ENCODE measurements around the gene FAM118B. TPM values are rescaled to one million over a fixed set of nuclear protein-coding genes. Genes with fewer than 3 reads are reported as not detected.

The FAM118B gene
- total RNA-seq, 3 donors from 2014 or later (not counting 1 experiment from before 2014, with no cell fraction given) = 5.4 to 9.7 (median 7.8) TPM

GRCh38 chr11:126197277-126197939 lies 14.2 kb upstream of the FAM118B start:
- Histone ChIP-seq H3K4me3 (ENCODE audit: low read length) (no peak overlapping the region), H3K36me3 (ENCODE audit: control insufficient read depth, insufficient read depth, low read length) (peaks cover 51% of the 10 kb centered on the region), H3K4me1 (ENCODE audit: control insufficient read depth, insufficient read depth, low read length) (no peaks in the 10 kb centered on the region), H3K27me3 (ENCODE audit: control insufficient read depth, insufficient read depth, low read length) (no peaks in the 10 kb centered on the region), H3K27ac (ENCODE audit: low read length) (no peak overlapping the region), H3K9me3 (ENCODE audit: control insufficient read depth, insufficient read depth, low read length) (no peaks in the 10 kb centered on the region)
- H3K4me1 Mint-ChIP-seq = peaks cover 0 to 7% of the 10 kb centered on the region in 2 donors
- H3K27ac Mint-ChIP-seq = no peak overlapping the region
- 95% methylated on average over 7 of the region's 7 CpGs for WGBS (ENCODE audit: insufficient coverage)
- ATAC-seq (no peak), DNase-seq (no peak)
- intact Hi-C loops (cut with micrococcal nuclease) = no loop called here
- H3K4me3 Mint-ChIP-seq = no peak overlapping the region
- H3K27me3 Mint-ChIP-seq (ENCODE audit: low read depth in 2 of 2) = no peaks in the 10 kb centered on the region
- H3K9me3 Mint-ChIP-seq = no peaks in the 10 kb centered on the region
- H3K36me3 Mint-ChIP-seq = peaks cover 45% of the 10 kb centered on the region
- no peak for TF ChIP-seq CTCF (IDR thresholded peaks at IDR 0.05)

- no peaks in the 10 kb centered on the region for H3K9me3 ChIP-seq (ENCODE audit: control insufficient read depth, insufficient read depth, low read length)
- H3K27ac ChIP-seq (ENCODE audit: low read length) = no peak overlapping the region
- DNase-seq = no peak
- no peaks in the 10 kb centered on the region for H3K9me3 Mint-ChIP-seq
- peaks cover 53% of the 10 kb centered on the region for H3K36me3 ChIP-seq (ENCODE audit: control insufficient read depth, insufficient read depth, low read length)
- TF ChIP-seq CTCF (IDR thresholded peaks at IDR 0.05) = no peak
- H3K36me3 Mint-ChIP-seq = peaks cover 51% of the 10 kb centered on the region
- intact Hi-C loops (cut with micrococcal nuclease) = no loop called here
- no peak for ATAC-seq
- 97% methylated on average over 5 of the region's 5 CpGs for whole genome bisulfite sequencing (ENCODE audit: insufficient coverage)
- H3K4me1 ChIP-seq (ENCODE audit: control insufficient read depth, insufficient read depth, low read length) = no peaks in the 10 kb centered on the region
- no peaks in the 10 kb centered on the region for H3K27me3 ChIP-seq (ENCODE audit: control insufficient read depth, insufficient read depth, low read length)
- H3K27me3 Mint-ChIP-seq (ENCODE audit: low read depth in 2 of 2) = no peaks in the 10 kb centered on the region
- H3K27ac Mint-ChIP-seq = no peak overlapping the region
- no peak overlapping the region for H3K4me3 Mint-ChIP-seq
- H3K4me3 ChIP-seq (ENCODE audit: low read length) = no peak overlapping the region
- H3K4me1 Mint-ChIP-seq = peaks cover 0 to 7% of the 10 kb centered on the region in 2 donors
Observed at GRCh38 chr11:126198648-126199047, 12.9 kb upstream of the FAM118B start.

GRCh38 chr11:126202646-126203359 lies 8.8 kb upstream of the FAM118B start:
- Histone ChIP-seq H3K9me3 (ENCODE audit: control insufficient read depth, insufficient read depth, low read length) (no peaks in the 10 kb centered on the region), H3K4me1 (ENCODE audit: control insufficient read depth, insufficient read depth, low read length) (no peaks in the 10 kb centered on the region), H3K27ac (ENCODE audit: low read length) (no peak overlapping the region), H3K27me3 (ENCODE audit: control insufficient read depth, insufficient read depth, low read length) (no peaks in the 10 kb centered on the region), H3K4me3 (ENCODE audit: low read length) (no peak overlapping the region), H3K36me3 (ENCODE audit: control insufficient read depth, insufficient read depth, low read length) (peaks cover 67% of the 10 kb centered on the region)
- DNase-seq = no peak
- peaks cover 0 to 6% of the 10 kb centered on the region in 2 donors for H3K4me1 Mint-ChIP-seq
- H3K9me3 Mint-ChIP-seq = no peaks in the 10 kb centered on the region
- H3K27me3 Mint-ChIP-seq (ENCODE audit: low read depth in 2 of 2) = no peaks in the 10 kb centered on the region
- no peak overlapping the region for H3K27ac Mint-ChIP-seq
- TF ChIP-seq CTCF (IDR thresholded peaks at IDR 0.05) = no peak
- ATAC-seq = no peak
- intact Hi-C loops (cut with micrococcal nuclease) = no loop called here
- peaks cover 24% of the 10 kb centered on the region for H3K36me3 Mint-ChIP-seq
- WGBS (ENCODE audit: insufficient coverage) = 85% methylated on average over 8 of the region's 8 CpGs
- H3K4me3 Mint-ChIP-seq = no peak overlapping the region

All from natural killer cell (primary cell).